A172 (cell line): ENCODE data around the gene TSTD2. TPM values are rescaled to one million over a fixed set of nuclear protein-coding genes. Genes with fewer than 3 reads are reported as not detected.
"Not testable (repeated sequence)": the region's sequence is repeated elsewhere in the genome, so short reads cannot be mapped to it uniquely, and the experiment has no call there.

Experiments
- DNase-seq: peaks from one replicate; pipeline ENCODE4 v3.0.0-alpha.2; 2015; ENCODE audit warnings: low spot score
- total RNA-seq: library from RNA; depleted of rRNA; stranded (reverse); fragments of >200 nt; shearing (Covaris generic); gene quantifications from 2 replicates; pipeline ENCODE4 v1.2.3, GENCODE V29; 2014

TSTD2 gene
- total RNA-seq, 1 experiment from 2014 or later, result 20.9 TPM

GRCh38 chr9:97592126-97592525 is 41.0 kb downstream of the TSTD2 start:
- no peak for DNase-seq

- no peak for DNase-seq
Measured at GRCh38 chr9:97591535-97591934, 41.6 kb downstream of the TSTD2 start.

- DNase-seq, result not testable (repeated sequence)
Measured at GRCh38 chr9:97586909-97587308, 46.3 kb downstream of the TSTD2 start.

GRCh38 chr9:97584778-97585177 is 48.4 kb downstream of the TSTD2 start:
- DNase-seq, result not testable (repeated sequence)

GRCh38 chr9:97581590-97581989 is 51.6 kb downstream of the TSTD2 start:
- DNase-seq, result not testable (repeated sequence)

- DNase-seq, result no peak
Measured at GRCh38 chr9:97579914-97580313, 53.3 kb downstream of the TSTD2 start.

GRCh38 chr9:97578846-97579245 is 54.3 kb downstream of the TSTD2 start:
- no peak for DNase-seq

- DNase-seq, result no peak
Measured at GRCh38 chr9:97577051-97577450, 56.1 kb downstream of the TSTD2 start.

GRCh38 chr9:97575673-97576200 is 57.4 kb downstream of the TSTD2 start:
- no peak for DNase-seq

GRCh38 chr9:97574921-97575672 is 58.1 kb downstream of the TSTD2 start:
- not testable (repeated sequence) for DNase-seq

GRCh38 chr9:97574101-97574571 is 59.0 kb downstream of the TSTD2 start:
- not testable (repeated sequence) for DNase-seq

- DNase-seq, result no peak
Measured at GRCh38 chr9:97573482-97574073, 59.6 kb downstream of the TSTD2 start.

- DNase-seq, result no peak
Measured at GRCh38 chr9:97572892-97573365, 60.2 kb downstream of the TSTD2 start.

- peak; percentile 24 for DNase-seq
Measured at GRCh38 chr9:97572196-97572891, 60.8 kb downstream of the TSTD2 start.

- no peak for DNase-seq
Measured at GRCh38 chr9:97571664-97572063, 61.5 kb downstream of the TSTD2 start.

- DNase-seq, result no peak
Measured at GRCh38 chr9:97570899-97571298, 62.3 kb downstream of the TSTD2 start.

- DNase-seq, result no peak
Measured at GRCh38 chr9:97568461-97569275, 64.5 kb downstream of the TSTD2 start.

GRCh38 chr9:97567894-97568202 is 65.3 kb downstream of the TSTD2 start:
- no peak for DNase-seq

GRCh38 chr9:97567182-97567893 is 65.8 kb downstream of the TSTD2 start:
- DNase-seq, result no peak

GRCh38 chr9:97565262-97565661 is 67.9 kb downstream of the TSTD2 start:
- DNase-seq, result no peak
